Embryonic facial prominence (tissue), 1 donor: ENCODE data around the gene DCLK1.
"Not testable (repeated sequence)": the region's sequence is repeated elsewhere in the genome, so short reads cannot be mapped to it uniquely, and the experiment has no call there.

Source experiments
- DNase-seq: peaks from one replicate; pipeline ENCODE4 v3.0.0-alpha.2; 2016; ENCODE audit errors: extremely low spot score

Gene DCLK1

GRCh38 chr13:35984776-35985453 lies 146.3 kb downstream of the DCLK1 start:
- DNase-seq, result no peak

- no peak for DNase-seq
These were observed 146.9 kb downstream of the DCLK1 start for GRCh38 chr13:35984287-35984686.

- not testable (repeated sequence) for DNase-seq
These were observed 147.5 kb downstream of the DCLK1 start for GRCh38 chr13:35983703-35984102.

- no peak for DNase-seq
These were observed 148.0 kb downstream of the DCLK1 start for GRCh38 chr13:35983206-35983605.

GRCh38 chr13:35979361-35979951 lies 151.7 kb downstream of the DCLK1 start:
- no peak for DNase-seq

GRCh38 chr13:35978607-35979316 lies 152.4 kb downstream of the DCLK1 start:
- DNase-seq, result peak; percentile 66

- no peak for DNase-seq
These were observed 154.1 kb downstream of the DCLK1 start for GRCh38 chr13:35977060-35977459.

- no peak for DNase-seq
These were observed 155.1 kb downstream of the DCLK1 start for GRCh38 chr13:35976126-35976525.

- DNase-seq, result not testable (repeated sequence)
These were observed 164.2 kb downstream of the DCLK1 start for GRCh38 chr13:35966951-35967350.

- DNase-seq, result no peak
These were observed 165.2 kb downstream of the DCLK1 start for GRCh38 chr13:35966024-35966423.

- DNase-seq, result no peak
These were observed 165.8 kb downstream of the DCLK1 start for GRCh38 chr13:35965226-35965927.

GRCh38 chr13:35964863-35965180 lies 166.4 kb downstream of the DCLK1 start:
- DNase-seq, result no peak

GRCh38 chr13:35964011-35964862 lies 166.9 kb downstream of the DCLK1 start:
- DNase-seq, result no peak

- no peak for DNase-seq
These were observed 169.5 kb downstream of the DCLK1 start for GRCh38 chr13:35961461-35962220.

- no peak for DNase-seq
These were observed 170.2 kb downstream of the DCLK1 start for GRCh38 chr13:35961002-35961401.

- DNase-seq, result no peak
These were observed 173.2 kb downstream of the DCLK1 start for GRCh38 chr13:35957996-35958395.

- no peak for DNase-seq
These were observed 173.9 kb downstream of the DCLK1 start for GRCh38 chr13:35957241-35957731.

GRCh38 chr13:35956074-35956473 lies 175.1 kb downstream of the DCLK1 start:
- no peak for DNase-seq

GRCh38 chr13:35954207-35954560 lies 177.0 kb downstream of the DCLK1 start:
- peak; percentile 68 for DNase-seq

- DNase-seq, result peak; percentile 93
These were observed 177.5 kb downstream of the DCLK1 start for GRCh38 chr13:35953537-35954206.
